WI38 (cell line): ENCODE measurements around the gene TEX101.
"Not testable (repeated sequence)": the region's sequence is repeated elsewhere in the genome, so short reads cannot be mapped to it uniquely, and the experiment has no call there.

ENCODE experiments used
- H3K4me3 ChIP-seq: 2 replicates; pipeline ENCODE4 v1.5.1; 2011; ENCODE audit warnings: low read depth, mild to moderate bottlenecking, control low read depth, low read length
- TF ChIP-seq, protein P1 (sequence below): IDR thresholded peaks from 2 replicates; pipeline ENCODE4 v1.5.1; 2012; ENCODE audit warnings: low read depth, mild to moderate bottlenecking, control low read depth, low read length

The TEX101 gene, protein sequence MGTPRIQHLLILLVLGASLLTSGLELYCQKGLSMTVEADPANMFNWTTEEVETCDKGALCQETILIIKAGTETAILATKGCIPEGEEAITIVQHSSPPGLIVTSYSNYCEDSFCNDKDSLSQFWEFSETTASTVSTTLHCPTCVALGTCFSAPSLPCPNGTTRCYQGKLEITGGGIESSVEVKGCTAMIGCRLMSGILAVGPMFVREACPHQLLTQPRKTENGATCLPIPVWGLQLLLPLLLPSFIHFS

DNA sequence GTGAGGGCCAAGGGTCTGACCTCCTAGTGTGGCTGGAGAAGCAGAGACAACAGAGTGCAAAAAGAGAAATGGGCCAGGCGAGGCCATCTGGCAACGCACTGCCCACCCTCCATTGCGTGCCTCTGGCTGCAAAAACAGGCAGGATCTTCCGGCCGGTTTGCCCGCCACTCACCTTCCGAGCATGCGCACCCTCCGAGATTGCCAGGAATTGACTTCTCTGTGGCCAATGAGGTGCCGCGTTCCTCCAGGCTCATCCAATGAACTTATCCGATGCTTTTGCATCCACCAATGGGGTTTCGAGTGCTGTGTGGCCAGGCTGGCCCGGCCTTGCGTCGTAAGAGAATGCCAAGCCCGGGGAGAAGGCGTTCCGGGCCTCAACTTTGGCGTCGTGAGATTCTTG is at the start of gene TEX101:
TEX101 (plus strand) TSS at position 337 of the 400 bp plus-strand sequence. CDS start 1,030 bp downstream, outside the sequence.
- TF ChIP-seq, protein P1, sequence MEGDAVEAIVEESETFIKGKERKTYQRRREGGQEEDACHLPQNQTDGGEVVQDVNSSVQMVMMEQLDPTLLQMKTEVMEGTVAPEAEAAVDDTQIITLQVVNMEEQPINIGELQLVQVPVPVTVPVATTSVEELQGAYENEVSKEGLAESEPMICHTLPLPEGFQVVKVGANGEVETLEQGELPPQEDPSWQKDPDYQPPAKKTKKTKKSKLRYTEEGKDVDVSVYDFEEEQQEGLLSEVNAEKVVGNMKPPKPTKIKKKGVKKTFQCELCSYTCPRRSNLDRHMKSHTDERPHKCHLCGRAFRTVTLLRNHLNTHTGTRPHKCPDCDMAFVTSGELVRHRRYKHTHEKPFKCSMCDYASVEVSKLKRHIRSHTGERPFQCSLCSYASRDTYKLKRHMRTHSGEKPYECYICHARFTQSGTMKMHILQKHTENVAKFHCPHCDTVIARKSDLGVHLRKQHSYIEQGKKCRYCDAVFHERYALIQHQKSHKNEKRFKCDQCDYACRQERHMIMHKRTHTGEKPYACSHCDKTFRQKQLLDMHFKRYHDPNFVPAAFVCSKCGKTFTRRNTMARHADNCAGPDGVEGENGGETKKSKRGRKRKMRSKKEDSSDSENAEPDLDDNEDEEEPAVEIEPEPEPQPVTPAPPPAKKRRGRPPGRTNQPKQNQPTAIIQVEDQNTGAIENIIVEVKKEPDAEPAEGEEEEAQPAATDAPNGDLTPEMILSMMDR: no peak
- no peak within 1 kb of the TSS for H3K4me3 ChIP-seq

DNA sequence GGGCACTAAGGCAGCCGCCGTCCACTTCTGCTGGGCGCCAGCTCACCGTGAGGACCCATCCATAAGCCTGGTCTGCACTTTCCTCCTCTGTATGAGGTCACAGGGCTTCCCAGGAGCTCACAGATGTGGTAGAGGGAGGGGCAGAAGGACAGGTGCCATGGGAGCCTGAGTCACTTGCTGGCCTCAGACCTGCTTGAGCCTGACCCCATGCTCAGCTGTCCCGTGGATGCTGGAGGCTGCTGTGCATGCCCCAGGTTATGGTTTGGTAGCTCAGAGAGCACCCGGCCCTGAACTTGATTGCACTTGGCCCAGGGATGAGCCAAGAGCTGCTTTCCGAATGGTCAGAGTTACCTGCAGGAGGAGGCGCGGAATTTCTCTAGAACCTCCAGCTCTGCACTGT is 49.0 kb upstream of the TEX101 start:
- H3K4me3 ChIP-seq: not testable (repeated sequence)

DNA sequence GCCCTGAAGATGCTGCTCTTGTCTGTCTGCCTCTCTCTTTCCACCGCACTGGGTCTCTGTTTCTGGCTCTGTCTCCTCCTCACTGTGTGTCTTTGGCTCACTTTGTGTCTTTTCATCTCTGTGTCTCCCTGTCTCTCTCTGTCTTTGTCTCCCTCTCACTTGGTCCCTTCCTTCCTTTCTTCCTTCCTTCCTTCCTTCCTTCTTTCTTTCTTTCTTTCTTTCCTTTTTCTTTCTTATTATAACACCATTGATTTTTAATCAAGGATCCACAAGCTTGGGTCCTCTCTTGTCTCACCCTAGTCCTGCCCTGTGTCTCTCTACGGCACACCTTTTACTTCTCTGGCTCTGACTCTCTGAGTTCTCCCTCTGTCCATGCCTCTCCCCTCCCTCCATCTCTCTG is 46.9 kb upstream of the TEX101 start:
- TF ChIP-seq, protein P1: no peak
- H3K4me3 ChIP-seq: no peak overlapping the region

DNA sequence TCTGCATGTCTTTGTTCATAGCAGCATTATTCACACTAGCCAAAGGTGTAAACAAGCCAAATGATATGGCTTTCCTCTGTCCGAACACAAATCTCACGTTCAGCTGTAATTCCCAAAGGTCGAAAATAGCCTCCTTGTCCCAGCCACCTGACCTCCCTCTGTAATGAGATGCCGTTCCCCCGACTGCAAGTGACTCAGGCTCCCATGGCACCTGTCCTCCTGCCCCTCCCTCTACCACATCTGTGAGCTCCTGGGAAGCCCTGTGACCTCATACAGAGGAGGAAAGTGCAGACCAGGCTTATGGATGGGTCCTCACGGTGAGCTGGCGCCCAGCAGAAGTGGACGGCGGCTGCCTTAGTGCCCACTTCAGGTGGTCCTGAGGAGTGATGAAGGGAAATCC is 45.8 kb upstream of the TEX101 start:
- H3K4me3 ChIP-seq: not testable (repeated sequence)

DNA sequence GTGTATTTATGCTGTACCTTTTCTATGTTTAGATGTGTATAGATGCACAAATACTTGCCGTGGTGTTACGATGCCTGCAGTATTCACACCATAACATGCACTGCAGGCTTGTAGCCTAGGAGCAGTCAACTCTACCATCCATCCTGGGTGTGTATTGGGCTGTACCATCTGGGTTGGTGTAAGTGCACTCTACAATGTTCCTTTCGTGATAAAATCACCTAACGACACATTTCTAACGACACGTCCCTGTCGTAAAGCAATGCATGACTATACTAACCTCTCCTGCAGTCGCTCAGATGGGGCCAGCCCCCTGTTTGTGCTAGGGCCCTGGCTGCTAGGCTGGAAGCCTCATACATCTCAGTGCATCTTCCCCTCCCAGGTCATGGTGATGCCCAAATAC is 42.8 kb upstream of the TEX101 start:
- TF ChIP-seq, protein P1: no peak
- H3K4me3 ChIP-seq: no peak overlapping the region

DNA sequence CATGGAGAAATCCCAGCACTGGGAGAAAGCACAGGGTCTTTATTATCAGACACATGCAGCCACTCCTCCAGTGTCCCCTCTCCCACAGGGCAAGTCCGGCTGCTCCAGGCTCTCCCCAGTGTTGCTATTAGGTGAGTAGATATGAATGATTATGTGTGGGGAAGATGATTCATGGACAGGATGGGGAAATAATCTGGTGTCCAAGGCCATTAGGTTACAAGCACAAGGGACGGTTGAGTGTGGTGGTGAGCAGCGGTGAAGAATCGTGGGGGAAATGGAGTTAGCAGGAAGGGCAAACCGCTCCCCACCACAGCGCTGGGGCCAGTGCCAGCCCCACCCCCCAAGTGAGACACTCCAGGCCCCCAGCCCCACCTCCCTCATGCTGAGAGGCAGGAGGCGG is 42.2 kb upstream of the TEX101 start:
- no peak overlapping the region for H3K4me3 ChIP-seq
- TF ChIP-seq, protein P1: no peak

DNA sequence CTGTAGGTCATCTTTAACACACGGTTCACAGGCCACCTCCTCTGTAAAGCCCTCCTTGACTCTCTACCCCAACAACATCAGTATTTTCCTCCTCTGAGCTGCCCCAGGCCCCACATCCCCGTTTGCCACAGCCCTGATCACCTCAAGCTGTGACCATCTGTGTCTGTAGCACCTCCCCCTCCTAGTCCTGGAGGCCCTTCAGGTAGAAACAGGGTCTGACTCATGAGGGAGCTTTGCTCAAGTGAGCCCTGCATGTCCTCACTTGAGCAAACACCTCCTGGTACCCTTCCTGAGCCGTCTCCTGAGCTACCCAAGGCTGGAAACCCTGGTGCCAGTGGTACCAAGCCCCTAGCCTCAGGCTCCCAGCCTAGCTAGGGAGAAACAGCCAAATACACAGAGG is 37.1 kb upstream of the TEX101 start:
- H3K4me3 ChIP-seq: not testable (repeated sequence)

DNA sequence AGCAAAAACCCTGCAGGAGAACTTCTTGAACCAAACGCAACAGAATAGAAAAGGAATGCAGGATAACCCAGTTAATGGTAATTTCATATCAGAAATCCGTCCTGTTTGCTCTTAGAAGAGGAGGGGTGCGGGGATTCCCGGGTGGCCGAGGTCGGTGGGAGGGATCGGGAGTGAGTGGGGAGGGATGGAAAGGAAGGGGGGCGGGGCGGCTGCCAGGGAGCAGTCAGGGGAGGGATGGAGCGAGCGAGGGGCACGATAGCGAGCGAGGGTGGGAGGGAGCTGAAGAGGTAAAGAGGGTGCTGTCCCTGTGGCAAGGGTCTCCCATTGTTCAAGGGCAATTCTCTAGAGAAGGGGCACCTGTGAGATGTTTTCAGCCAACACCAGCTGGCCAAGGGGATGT is 34.7 kb upstream of the TEX101 start:
- H3K4me3 ChIP-seq: no peak overlapping the region
- TF ChIP-seq, protein P1: no peak

DNA sequence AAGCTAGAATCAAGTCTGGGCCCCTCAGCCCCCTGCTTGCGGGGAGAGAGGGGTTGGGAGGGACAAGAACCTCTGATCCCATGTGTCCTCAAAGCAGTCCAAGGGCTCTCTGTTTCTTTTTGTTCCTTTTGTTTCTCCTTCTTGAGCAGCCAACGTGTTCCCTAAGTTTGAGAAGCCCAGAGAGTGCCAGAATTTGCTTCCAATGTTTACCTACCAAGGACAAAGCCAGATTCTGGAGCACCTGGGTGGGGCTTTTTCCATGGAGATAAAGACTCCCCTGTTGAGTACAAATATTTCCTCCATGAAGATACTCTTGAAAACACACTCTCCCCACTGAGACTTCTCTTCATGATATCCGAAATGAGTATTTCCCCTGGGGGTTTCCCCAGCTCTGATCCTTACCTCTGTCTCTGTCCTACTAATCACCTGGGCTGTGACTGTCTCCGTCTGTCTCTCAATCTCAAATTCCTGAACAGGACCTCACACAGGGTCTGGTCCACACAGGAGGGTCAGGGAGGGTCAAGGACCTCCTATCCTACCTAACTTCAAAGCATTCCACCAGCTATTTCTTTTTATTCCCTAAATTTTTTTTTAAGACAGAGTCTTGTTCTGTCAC is 33.8 kb upstream of the TEX101 start:
- TF ChIP-seq, protein P1: no peak
- H3K4me3 ChIP-seq: no peak overlapping the region

DNA sequence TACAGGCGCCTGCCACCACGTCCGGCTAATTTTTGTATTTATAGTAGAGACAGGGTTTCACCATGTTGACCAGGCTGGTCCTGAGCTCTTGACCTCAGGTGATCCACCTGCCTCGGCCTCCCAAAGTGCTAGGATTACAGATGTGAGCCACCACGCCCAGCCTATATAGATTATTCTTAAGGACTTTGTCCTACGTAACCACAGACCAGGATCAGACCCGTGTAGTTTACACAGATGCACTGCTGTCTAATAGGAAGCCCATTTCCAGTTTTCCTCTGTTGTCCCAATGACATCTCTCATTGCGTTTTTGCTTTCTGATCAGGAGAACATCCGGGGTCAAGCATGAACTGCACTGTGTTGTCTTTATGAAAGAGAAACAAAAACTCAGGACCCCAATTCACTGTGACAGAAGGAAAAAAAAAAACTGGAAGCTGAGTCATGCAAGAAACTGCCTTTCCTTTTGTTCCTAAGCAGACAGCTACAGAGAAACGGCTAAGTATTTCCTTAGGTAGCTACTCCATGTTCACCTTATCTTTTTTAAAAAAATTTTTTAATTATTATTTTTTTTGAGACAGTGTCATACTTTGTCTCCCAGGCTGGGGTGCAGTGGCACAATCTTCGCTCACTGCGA is 32.0 kb upstream of the TEX101 start:
- H3K4me3 ChIP-seq: not testable (repeated sequence)

DNA sequence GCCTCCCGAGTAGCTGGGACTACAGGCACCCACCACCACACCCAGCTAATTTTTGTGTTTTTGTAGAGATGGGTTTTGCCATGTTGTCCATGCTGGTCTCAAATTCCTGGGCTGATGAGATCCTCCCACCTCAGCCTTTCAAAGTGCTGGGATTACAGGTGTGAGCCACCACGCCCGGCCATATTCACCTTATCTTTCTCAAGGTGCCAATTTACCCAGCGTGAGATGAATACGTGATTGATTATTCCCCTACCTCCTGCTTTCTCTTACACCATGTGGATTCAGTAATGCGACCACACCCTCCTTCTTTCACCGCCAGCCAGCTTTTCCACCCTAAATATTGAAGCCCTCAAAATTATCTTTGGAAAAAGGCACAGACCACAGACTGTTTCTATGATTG is 31.4 kb upstream of the TEX101 start:
- not testable (repeated sequence) for H3K4me3 ChIP-seq

DNA sequence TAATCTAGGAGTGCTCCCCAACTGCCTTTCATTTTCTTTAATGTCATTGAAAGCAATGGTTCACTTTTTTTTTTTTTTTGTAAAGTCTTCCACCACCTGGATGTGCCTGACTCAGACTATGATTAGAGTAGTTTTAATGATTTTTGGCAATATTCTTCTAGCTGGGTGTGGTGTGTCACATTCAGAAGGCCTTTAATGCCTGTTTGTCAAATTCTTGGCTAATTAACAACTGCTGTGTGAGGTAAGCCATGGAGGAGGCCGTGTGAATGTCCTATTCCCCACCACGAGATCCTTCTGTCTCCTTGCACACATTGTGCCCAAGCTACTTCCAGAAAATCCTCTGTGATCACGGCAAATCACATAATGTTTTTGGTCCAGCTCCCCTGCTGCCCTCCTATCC is 30.9 kb upstream of the TEX101 start:
- H3K4me3 ChIP-seq: not testable (repeated sequence)
